Pancreas (tissue), 10 donors: ENCODE measurements around the gene CXCL12. TPM values are rescaled to one million over a fixed set of nuclear protein-coding genes. Genes with fewer than 3 reads are reported as not detected.
A peak's percentile ranks its signal among the peaks of the same experiment; 100 is the strongest.

Source experiments
- ATAC-seq, 4 donors: fragments of 200-7000 bp; cut with Tn5 transposase; one replicate each; pipeline versions ENCODE4 v1.8.0 to v1.9.1; 2020; ENCODE audit warnings: mild to moderate bottlenecking in 4 of 4, moderate library complexity in 4 of 4
- DNase-seq, 6 donors: peaks; one replicate each; pipeline ENCODE4 v3.0.0-alpha.2; 2020
- FAIRE-seq: peaks from 2 replicates; lab custom pipeline; 2012; peaks lifted over from hg19 to GRCh38; lab: Jason Lieb, UNC
- H3K27ac ChIP-seq, 4 donors: fragments of 200-600 bp; sonication (generic); 1 replicate in 3 of 4; 2 replicates in 1 of 4; pipeline versions ENCODE4 v1.5.0 to v1.8.0; 2020
- H3K27me3 ChIP-seq, 4 donors: fragments of 200-600 bp; one replicate each; pipeline ENCODE4 v1.8.0; 2021
- H3K36me3 ChIP-seq, 3 donors: fragments of 200-600 bp; sonication (generic) in 1 of 3; one replicate each; pipeline versions ENCODE4 v1.5.0 to v1.8.0; 2020 to 2021
- H3K4me1 ChIP-seq, 3 donors: fragments of 200-600 bp; one replicate each; pipeline ENCODE4 v1.8.0; 2021
- H3K4me3 ChIP-seq, 4 donors: fragments of 200-600 bp; sonication (generic) in 2 of 4; one replicate each; pipeline versions ENCODE4 v1.5.0 to v1.8.0; 2020 to 2021
- H3K9me3 ChIP-seq, 4 donors: fragments of 200-600 bp; one replicate each; pipeline ENCODE4 v1.8.0; 2021
- CTCF ChIP-seq, 4 donors: fragments of 200-600 bp; sonication (generic) in 3 of 4; IDR thresholded peaks; one replicate each; pipeline versions ENCODE4 v1.5.0 to v1.8.0; 2021; ENCODE audit warnings: antibody characterized with exemption in 4 of 4
- WGBS, 2 donors: extraction: QIAGEN DNeasy Blood & Tissue Kit; methylation state at CpG; one replicate each; pipeline ENCODE4 v1.1.7; 2013; 5-methylcytosine and 5-hydroxymethylcytosine counted together
- intact Hi-C, 3 donors: fragments of 100-400 bp; cut with DNase I; formaldehyde crosslinking; loops; one replicate each; pipeline versions ENCODE4 v1.11.1 to v1.14.2; 2022
- polyA plus RNA-seq, 2 donors: library from polyadenylated mRNA; stranded (reverse); fragments of 200-250 nt; gene quantifications; one replicate each; pipeline ENCODE4 v1.2.3, GENCODE V29; 2013
- total RNA-seq, 6 donors: library from RNA; stranded (reverse); fragmentation: NEBNext Ultra II Directional in 4 of 6; extraction: Animal tissue kit (Norgen Biotek cat#: 25700) in 4 of 6; gene quantifications; one replicate each; pipeline versions ENCODE4 v1.2.1 to v1.2.4, GENCODE V29; 2021 to 2023
- donor health status: healthy with polysubstance abuse.
- donor health status: DM: no; HTN: no; CAD: no; lungs with moderate emphysema.
- donor health status: DM: no; HTN: no; CAD: no.
- donor health status: control.
- donor health status: control.
- donor health status: Bipolar disorder and iron deficiency.
- donor health status: DM: yes; HTN: yes; CAD: no.
- donor health status: DM: no; HTN: no; CAD: no.
- donor health status: DM: no; HTN: no; CAD: no.
- donor health status: DM: yes; HTN: yes; CAD: no.

CXCL12 gene
- total and polyA plus RNA-seq, 8 donors: 35.9 to 131 (median 91.1) TPM

GRCh38 chr10:44385696-44386441, 972 bp upstream of the CXCL12 start:
- ATAC-seq: no peak
- DNase-seq: peak in 4 of 6 donors; percentile 40 to 87 (median 62)
- intact Hi-C loops: loop anchor here in 2 of 3 donors (5.0 kb wide), 1 partner anchor 714 kb away; no protein-coding TSS in a partner anchor
- peaks cover 0 to 12% (median 0%) of the 10 kb centered on the region in 3 donors for H3K4me1 ChIP-seq
- FAIRE-seq: no peak
- H3K9me3 ChIP-seq: no peaks in the 10 kb centered on the region
- H3K4me3 ChIP-seq: peak overlapping the region in 3 of 4 donors; percentile 74 to 86 (median 84)
- peak overlapping the region in 3 of 4 donors; percentile 34 to 68 (median 68) for H3K27ac ChIP-seq
- no peak for TF ChIP-seq CTCF (IDR thresholded peaks at IDR 0.05)
- 36 to 47% methylated on average over 50 of the region's 50 CpGs for WGBS, 2 donors
- no peaks in the 10 kb centered on the region for H3K36me3 ChIP-seq
- no peaks in the 10 kb centered on the region for H3K27me3 ChIP-seq

GRCh38 chr10:44384601-44385025, 284 bp downstream of the CXCL12 start:
- FAIRE-seq (no peak), DNase-seq (peak in 4 of 6 donors; percentile 40 to 75 (median 60)), ATAC-seq (peak; percentile 8 to 44 (median 18))
- Histone ChIP-seq H3K27ac (peak overlapping the region; percentile 68 to 82 (median 70)), H3K4me1 (peaks cover 0 to 12% (median 0%) of the 10 kb centered on the region in 3 donors), H3K27me3 (no peaks in the 10 kb centered on the region), H3K9me3 (no peaks in the 10 kb centered on the region), H3K4me3 (peak overlapping the region; percentile 69 to 86 (median 79)), H3K36me3 (no peaks in the 10 kb centered on the region)
- TF ChIP-seq CTCF (IDR thresholded peaks at IDR 0.05): no peak
- WGBS, 2 donors: 1% methylated on average over 45 to 48 of the region's 48 CpGs
- intact Hi-C loops: loop anchor here in 2 of 3 donors (5.0 kb wide), 1 partner anchor 712 kb away; no protein-coding TSS in a partner anchor

GRCh38 chr10:44383749-44384600, 922 bp downstream of the CXCL12 start:
- peak; percentile 49 to 62 (median 59) for ATAC-seq

More at GRCh38 chr10:44383749-44384600, 922 bp downstream of the CXCL12 start:
- H3K4me1 ChIP-seq: peaks cover 0 to 12% (median 0%) of the 10 kb centered on the region in 3 donors
- intact Hi-C loops: no loop called here
- H3K27me3 ChIP-seq: no peaks in the 10 kb centered on the region
- H3K27ac ChIP-seq: peak overlapping the region; percentile 68 to 82 (median 70)
- TF ChIP-seq CTCF (IDR thresholded peaks at IDR 0.05): no peak
- no peaks in the 10 kb centered on the region for H3K9me3 ChIP-seq
- H3K4me3 ChIP-seq: peak overlapping the region; percentile 69 to 86 (median 79)
- no peak for FAIRE-seq
- peaks cover 0 to under 1% (median 0%) of the 10 kb centered on the region in 3 donors for H3K36me3 ChIP-seq
- peak in 4 of 6 donors; percentile 50 to 85 (median 68) for DNase-seq
- 4% methylated on average over 51 to 63 of the region's 63 CpGs for WGBS, 2 donors
